Measurements from ENCODE around the gene PROM2. TPM values are rescaled to one million over a fixed set of nuclear protein-coding genes. Genes with fewer than 3 reads are reported as not detected.

PROM2 gene
- total RNA-seq, 4 donors from 2014 or later = 0.50 to 3.2 (median 2.1) TPM

DNA sequence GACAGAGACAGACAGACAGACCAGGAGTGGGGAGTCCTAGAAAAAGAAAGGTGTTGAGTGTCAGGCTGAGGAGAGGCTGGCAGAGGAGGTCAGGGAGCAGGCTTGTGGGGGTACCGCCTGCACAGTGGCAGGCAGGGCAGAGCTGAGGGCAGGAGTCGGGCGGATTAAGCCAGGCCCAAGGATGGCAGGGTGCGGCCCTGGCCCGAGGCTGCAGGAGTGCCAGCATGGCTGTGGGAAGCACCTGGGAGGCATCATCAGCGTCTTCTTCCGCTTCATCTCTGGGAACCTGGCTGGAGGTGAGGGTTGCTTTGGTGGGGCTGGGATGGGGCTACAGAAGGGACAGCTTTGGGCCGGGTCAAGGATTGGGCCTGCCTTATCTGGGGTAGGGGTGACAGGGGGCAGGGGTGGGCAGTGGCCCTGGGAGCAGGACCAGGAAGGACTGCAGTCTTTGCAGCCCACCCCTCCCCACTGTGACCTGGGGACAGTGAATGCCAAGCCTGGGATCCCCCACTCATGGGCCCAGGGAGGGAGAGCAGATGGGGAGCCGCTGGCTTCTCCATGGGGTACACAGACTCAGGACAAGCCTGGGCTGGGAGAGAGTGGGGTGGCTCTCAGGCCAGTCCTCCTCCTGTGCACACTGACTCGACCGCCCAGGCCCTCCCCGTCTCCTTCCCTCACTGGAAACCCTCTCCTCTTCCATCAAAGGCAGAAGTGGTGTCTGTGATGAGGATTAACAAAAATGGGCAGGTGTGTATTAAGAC is 43.6 kb downstream of the PROM2 start:
- Histone ChIP-seq H3K27ac (replicated peaks in 1 of 4) (no peak overlapping the region), H3K36me3 (no peaks in the 10 kb centered on the region), H3K4me3 (no peak overlapping the region), H3K27me3 (peaks cover 0 to 23% (median 0%) of the 10 kb centered on the region in 4 donors), H3K4me1 (no peaks in the 10 kb centered on the region), H3K9me3 (no peaks in the 10 kb centered on the region)
- TF ChIP-seq EP300 (IDR thresholded peaks at IDR 0.05) (no peak), POLR2A (IDR thresholded peaks at IDR 0.05; ENCODE audit: low read depth) (no peak), POLR2AphosphoS5 (IDR thresholded peaks at IDR 0.05) (no peak), CTCF (IDR thresholded peaks at IDR 0.05) (no peak)
- 92% methylated on average over 11 of the region's 12 CpGs for WGBS
- intact Hi-C loops (cut with DNase I) = no loop called here
- no peak for DNase-seq (ENCODE audit: extremely low spot score)

GRCh38 chr2:95318431-95319220 is 44.4 kb downstream of the PROM2 start:
- DNase-seq (ENCODE audit: extremely low spot score) = no peak
- intact Hi-C loops (cut with DNase I) = no loop called here
- Histone ChIP-seq H3K9me3 (no peaks in the 10 kb centered on the region), H3K4me1 (no peaks in the 10 kb centered on the region), H3K4me3 (no peak overlapping the region), H3K27me3 (peaks cover 0 to 17% (median 0%) of the 10 kb centered on the region in 4 donors), H3K27ac (replicated peaks in 1 of 4) (no peak overlapping the region), H3K36me3 (no peaks in the 10 kb centered on the region)
- no peak for TF ChIP-seq EP300 (IDR thresholded peaks at IDR 0.05)
- no peak for TF ChIP-seq CTCF (IDR thresholded peaks at IDR 0.05)
- TF ChIP-seq POLR2AphosphoS5 (IDR thresholded peaks at IDR 0.05) = no peak
- no peak for TF ChIP-seq POLR2A (IDR thresholded peaks at IDR 0.05; ENCODE audit: low read depth)
- 85% methylated on average over 13 of the region's 13 CpGs for WGBS

GRCh38 chr2:95319481-95320343 is 45.5 kb downstream of the PROM2 start:
- H3K36me3 ChIP-seq = no peaks in the 10 kb centered on the region
- no peak for DNase-seq (ENCODE audit: extremely low spot score)
- no peak for TF ChIP-seq POLR2A (IDR thresholded peaks at IDR 0.05; ENCODE audit: low read depth)
- TF ChIP-seq EP300 (IDR thresholded peaks at IDR 0.05) = no peak
- no peak for TF ChIP-seq CTCF (IDR thresholded peaks at IDR 0.05)
- no peak for TF ChIP-seq POLR2AphosphoS5 (IDR thresholded peaks at IDR 0.05)
- no peak overlapping the region for H3K4me3 ChIP-seq
- no peaks in the 10 kb centered on the region for H3K9me3 ChIP-seq
- H3K27ac ChIP-seq (replicated peaks in 1 of 4) = no peak overlapping the region
- WGBS = 90% methylated on average over 20 of the region's 23 CpGs
- no peaks in the 10 kb centered on the region for H3K4me1 ChIP-seq
- H3K27me3 ChIP-seq = peaks cover 0 to 7% (median 0%) of the 10 kb centered on the region in 4 donors
- intact Hi-C loops (cut with DNase I) = no loop called here

DNA sequence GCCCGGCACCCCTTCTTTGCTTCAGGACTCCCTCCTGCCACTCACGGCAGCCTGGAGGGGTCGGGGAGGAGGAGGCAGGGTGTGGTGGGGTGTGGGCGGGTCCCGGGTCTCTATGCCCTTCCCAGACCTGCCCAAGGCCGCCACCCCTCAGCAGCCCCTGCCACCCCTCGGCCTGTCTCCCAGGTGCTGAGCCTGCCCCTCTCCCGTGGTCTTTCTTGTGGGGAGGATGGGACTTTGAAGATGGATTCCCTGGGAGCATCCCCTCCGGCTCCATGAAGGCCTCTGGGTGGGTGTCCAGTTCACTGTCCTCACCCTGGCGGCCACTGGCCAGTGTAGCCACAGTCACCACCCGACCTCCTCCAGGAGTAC is 46.1 kb downstream of the PROM2 start:
- H3K36me3 ChIP-seq = no peaks in the 10 kb centered on the region
- DNase-seq (ENCODE audit: extremely low spot score) = no peak
- H3K9me3 ChIP-seq = no peaks in the 10 kb centered on the region
- no peaks in the 10 kb centered on the region for H3K4me1 ChIP-seq
- no peak overlapping the region for H3K27ac ChIP-seq (replicated peaks in 1 of 4)
- no peak for TF ChIP-seq POLR2AphosphoS5 (IDR thresholded peaks at IDR 0.05)
- peaks cover 0 to under 1% (median 0%) of the 10 kb centered on the region in 4 donors for H3K27me3 ChIP-seq
- intact Hi-C loops (cut with DNase I) = no loop called here
- no peak overlapping the region for H3K4me3 ChIP-seq
- 72% methylated on average over 11 of the region's 11 CpGs for WGBS
